CD4-positive, alpha-beta T cell treated with Interleukin-1 beta for 1 hour (primary cell): ENCODE results near the gene SLC6A17.

Experiments
- DNase-seq, 2 donors: peaks; one replicate each; pipeline ENCODE4 v3.0.0-alpha.2; 2020 to 2022

SLC6A17 gene

GRCh38 chr1:110136911-110137310, 13.4 kb upstream of the SLC6A17 start:
- peak; percentile 10 to 19 for DNase-seq

- DNase-seq, result no peak
Observed at GRCh38 chr1:110138956-110139355, 11.3 kb upstream of the SLC6A17 start.

- no peak for DNase-seq
Observed at GRCh38 chr1:110144366-110144765, 5.9 kb upstream of the SLC6A17 start.

GRCh38 chr1:110148961-110149360, 1.3 kb upstream of the SLC6A17 start:
- no peak for DNase-seq

- no peak for DNase-seq
Observed at GRCh38 chr1:110151175-110151669, 928 bp downstream of the SLC6A17 start.

- DNase-seq, result no peak
Observed at GRCh38 chr1:110152133-110152785, 2.0 kb downstream of the SLC6A17 start.

GRCh38 chr1:110153407-110153950, 3.2 kb downstream of the SLC6A17 start:
- DNase-seq, result no peak

- peak in 1 of 2 donors; percentile 17 for DNase-seq
Observed at GRCh38 chr1:110155878-110156522, 5.7 kb downstream of the SLC6A17 start.

GRCh38 chr1:110158261-110158660, 8.0 kb downstream of the SLC6A17 start:
- DNase-seq, result no peak

- DNase-seq, result no peak
Observed at GRCh38 chr1:110159168-110159567, 8.9 kb downstream of the SLC6A17 start.

GRCh38 chr1:110160538-110161100, 10.3 kb downstream of the SLC6A17 start:
- DNase-seq, result no peak

GRCh38 chr1:110161165-110161564, 10.9 kb downstream of the SLC6A17 start:
- no peak for DNase-seq

GRCh38 chr1:110161849-110162248, 11.6 kb downstream of the SLC6A17 start:
- no peak for DNase-seq

- no peak for DNase-seq
Observed at GRCh38 chr1:110163591-110163990, 13.3 kb downstream of the SLC6A17 start.

GRCh38 chr1:110164725-110165350, 14.5 kb downstream of the SLC6A17 start:
- DNase-seq, result no peak

GRCh38 chr1:110165761-110166231, 15.5 kb downstream of the SLC6A17 start:
- no peak for DNase-seq

GRCh38 chr1:110166861-110167260, 16.6 kb downstream of the SLC6A17 start:
- DNase-seq, result no peak

- DNase-seq, result no peak
Observed at GRCh38 chr1:110170766-110171733, 20.8 kb downstream of the SLC6A17 start.

GRCh38 chr1:110172001-110172400, 21.7 kb downstream of the SLC6A17 start:
- DNase-seq, result no peak

GRCh38 chr1:110173466-110174105, 23.3 kb downstream of the SLC6A17 start:
- no peak for DNase-seq

- no peak for DNase-seq
Observed at GRCh38 chr1:110174961-110175360, 24.7 kb downstream of the SLC6A17 start.
